Neural progenitor cell (in vitro differentiated cells): Measurements from ENCODE around the gene ANKDD1B. TPM values are rescaled to one million over a fixed set of nuclear protein-coding genes. Genes with fewer than 3 reads are reported as not detected.
A peak's percentile ranks its signal among the peaks of the same experiment; 100 is the strongest.

Source experiments
- DNase-seq: peaks from one replicate; pipeline ENCODE4 v3.0.0-alpha.2; 2016; ENCODE audit warnings: low spot score
- H2AFZ ChIP-seq: fragments of 200-600 bp; sonication (generic); replicated peaks from 2 replicates; pipeline ENCODE4 v1.6.1; 2016; ENCODE audit warnings: antibody characterized with exemption
- H3F3A ChIP-seq: fragments of 200-600 bp; sonication (generic); 2 replicates; pipeline ENCODE4 v1.6.1; 2016; ENCODE audit warnings: antibody characterized with exemption, low read depth
- H3K27ac ChIP-seq: fragments of 200-600 bp; sonication (generic); 2 replicates; pipeline ENCODE4 v1.5.1; 2016; ENCODE audit warnings: mild to moderate bottlenecking
- H3K27me3 ChIP-seq: fragments of 200-600 bp; sonication (generic); 2 replicates; pipeline ENCODE4 v1.6.1; 2016; ENCODE audit warnings: mild to moderate bottlenecking, moderate library complexity
- H3K36me3 ChIP-seq: fragments of 200-600 bp; sonication (generic); 2 replicates; pipeline ENCODE4 v1.5.1; 2016
- H3K4me1 ChIP-seq: fragments of 200-600 bp; sonication (generic); 2 replicates; pipeline ENCODE4 v1.6.1; 2016; ENCODE audit warnings: mixed run types
- H3K4me2 ChIP-seq: fragments of 200-600 bp; sonication (generic); 2 replicates; pipeline ENCODE4 v1.6.1; 2016
- H3K4me3 ChIP-seq: fragments of 200-600 bp; sonication (generic); 2 replicates; pipeline ENCODE4 v1.5.1; 2016
- H3K79me2 ChIP-seq: fragments of 200-600 bp; sonication (generic); 2 replicates; pipeline ENCODE4 v1.6.1; 2016; ENCODE audit warnings: low read depth
- H3K9ac ChIP-seq: fragments of 200-600 bp; sonication (generic); 2 replicates; pipeline ENCODE4 v1.6.1; 2016
- H3K9me3 ChIP-seq: fragments of 200-600 bp; sonication (generic); 2 replicates; pipeline ENCODE4 v1.5.1; 2016; ENCODE audit warnings: low read depth
- H4K20me1 ChIP-seq: fragments of 200-600 bp; sonication (generic); 2 replicates; pipeline ENCODE4 v1.6.1; 2016; ENCODE audit warnings: low read depth
- H3K27ac Mint-ChIP-seq: 3 replicates; pipeline ENCODE4 v1.8.0; 2021; ENCODE audit warnings: mixed read lengths
- H3K27me3 Mint-ChIP-seq: 2 replicates; pipeline ENCODE4 v1.8.0; 2022; ENCODE audit warnings: low read depth, mild to moderate bottlenecking, inconsistent platforms, moderate library complexity, mixed read lengths; ENCODE audit not compliant: insufficient read depth
- H3K36me3 Mint-ChIP-seq: 3 replicates; pipeline ENCODE4 v1.8.0; 2021; ENCODE audit warnings: mixed read lengths
- H3K4me1 Mint-ChIP-seq: 3 replicates; pipeline ENCODE4 v1.8.0; 2021; ENCODE audit warnings: mixed read lengths
- H3K4me3 Mint-ChIP-seq: 3 replicates; pipeline ENCODE4 v1.8.0; 2021; ENCODE audit warnings: mild to moderate bottlenecking, moderate library complexity, mixed read lengths
- H3K9me3 Mint-ChIP-seq: 3 replicates; pipeline ENCODE4 v1.8.0; 2020; ENCODE audit warnings: mixed read lengths
- CTCF ChIP-seq: fragments of 200-600 bp; sonication (generic); IDR thresholded peaks from 2 replicates; pipeline ENCODE4 v1.5.1; 2017; ENCODE audit warnings: antibody characterized with exemption, mild to moderate bottlenecking
- EZH2 ChIP-seq: fragments of 200-600 bp; sonication (generic); IDR thresholded peaks from 2 replicates; pipeline ENCODE4 v1.6.1; 2017; ENCODE audit warnings: antibody characterized with exemption, mild to moderate bottlenecking, moderate library complexity
- EZH2phosphoT487 ChIP-seq: fragments of 200-600 bp; sonication (generic); IDR thresholded peaks from 2 replicates; pipeline ENCODE4 v1.6.1; 2017; ENCODE audit warnings: antibody characterized with exemption
- total RNA-seq: library from RNA; depleted of rRNA; stranded (reverse); fragments of >200 nt; gene quantifications from 2 replicates; pipeline ENCODE4 v1.2.3, GENCODE V29; 2015; ENCODE audit warnings: low replicate concordance

ANKDD1B gene
- total RNA-seq, 1 donor from 2014 or later: 0.60 TPM

- H3K36me3 ChIP-seq: no peaks in the 10 kb centered on the region
- no peak overlapping the region for H3K27ac ChIP-seq
- H4K20me1 ChIP-seq: no peaks in the 10 kb centered on the region
- H3K4me2 ChIP-seq: no peak overlapping the region
- H3K4me1 Mint-ChIP-seq: no peaks in the 10 kb centered on the region
- no peaks in the 10 kb centered on the region for H3K9me3 ChIP-seq
- no peak for TF ChIP-seq EZH2
- no peak for TF ChIP-seq EZH2phosphoT487
- peak; percentile 74 for TF ChIP-seq CTCF
- no peak overlapping the region for H3K4me3 ChIP-seq
- no peaks in the 10 kb centered on the region for H3K36me3 Mint-ChIP-seq
- no peaks in the 10 kb centered on the region for H3K79me2 ChIP-seq
- H3F3A ChIP-seq: no peaks in the 10 kb centered on the region
- H3K9ac ChIP-seq: no peak overlapping the region
- peak; percentile 33 for DNase-seq
- no peak overlapping the region for H3K4me3 Mint-ChIP-seq
- H3K27me3 Mint-ChIP-seq: no peaks in the 10 kb centered on the region
- no peaks in the 10 kb centered on the region for H3K4me1 ChIP-seq
- no peak overlapping the region for H3K27ac Mint-ChIP-seq
- H3K27me3 ChIP-seq: no peaks in the 10 kb centered on the region
- H3K9me3 Mint-ChIP-seq: no peaks in the 10 kb centered on the region
- no peak overlapping the region for H2AFZ ChIP-seq
Measured at GRCh38 chr5:75681125-75681830, 70.0 kb downstream of the ANKDD1B start.

DNA sequence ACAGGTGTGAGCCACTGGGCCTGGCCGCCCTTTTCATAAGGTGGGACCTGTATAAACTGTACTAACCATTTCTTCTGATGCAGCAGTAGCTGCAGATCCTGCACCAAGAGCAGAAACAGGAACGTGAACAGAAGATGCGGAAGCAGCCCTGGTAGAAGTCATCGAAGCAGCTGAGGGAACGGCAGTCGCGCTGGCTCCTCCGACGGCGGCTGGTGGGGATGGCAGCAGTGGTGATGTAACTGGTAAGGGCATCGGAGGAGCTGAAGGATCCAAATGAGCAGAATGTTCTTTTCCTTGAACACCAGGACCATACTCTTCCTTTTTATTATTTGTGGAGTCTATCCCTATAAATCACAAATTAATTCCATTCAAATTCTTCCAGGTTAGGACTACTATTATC lies 73.9 kb downstream of the ANKDD1B start:
- DNase-seq: no peak
- H3K9ac ChIP-seq: no peak overlapping the region
- H3K27me3 Mint-ChIP-seq: no peaks in the 10 kb centered on the region
- H3K4me3 Mint-ChIP-seq: no peak overlapping the region
- no peak for TF ChIP-seq CTCF
- no peak for TF ChIP-seq EZH2phosphoT487
- TF ChIP-seq EZH2: no peak
- H3K36me3 ChIP-seq: peaks cover 10% of the 10 kb centered on the region
- no peaks in the 10 kb centered on the region for H3F3A ChIP-seq
- no peak overlapping the region for H3K27ac Mint-ChIP-seq
- H3K9me3 ChIP-seq: no peaks in the 10 kb centered on the region
- H3K27me3 ChIP-seq: no peaks in the 10 kb centered on the region
- no peaks in the 10 kb centered on the region for H4K20me1 ChIP-seq
- no peaks in the 10 kb centered on the region for H3K4me1 ChIP-seq
- H3K4me3 ChIP-seq: no peak overlapping the region
- H2AFZ ChIP-seq: no peak overlapping the region
- H3K4me2 ChIP-seq: no peak overlapping the region
- no peaks in the 10 kb centered on the region for H3K4me1 Mint-ChIP-seq
- H3K79me2 ChIP-seq: no peaks in the 10 kb centered on the region
- H3K27ac ChIP-seq: no peak overlapping the region
- no peaks in the 10 kb centered on the region for H3K9me3 Mint-ChIP-seq
- peaks cover 2% of the 10 kb centered on the region for H3K36me3 Mint-ChIP-seq

- no peak overlapping the region for H2AFZ ChIP-seq
- H3F3A ChIP-seq: no peaks in the 10 kb centered on the region
- Mint-ChIP-seq H3K36me3 (peaks cover 2% of the 10 kb centered on the region), H3K27me3 (no peaks in the 10 kb centered on the region), H3K27ac (no peak overlapping the region), H3K4me3 (no peak overlapping the region), H3K4me1 (no peaks in the 10 kb centered on the region), H3K9me3 (no peaks in the 10 kb centered on the region)
- TF ChIP-seq CTCF (no peak), EZH2phosphoT487 (no peak), EZH2 (no peak)
- H3K4me3 ChIP-seq: no peak overlapping the region
- no peaks in the 10 kb centered on the region for H3K27me3 ChIP-seq
- H3K79me2 ChIP-seq: no peaks in the 10 kb centered on the region
- no peak overlapping the region for H3K27ac ChIP-seq
- H3K4me2 ChIP-seq: no peak overlapping the region
- H3K9ac ChIP-seq: no peak overlapping the region
- H3K4me1 ChIP-seq: no peaks in the 10 kb centered on the region
- no peak for DNase-seq
- H3K36me3 ChIP-seq: peaks cover 10% of the 10 kb centered on the region
- H3K9me3 ChIP-seq: no peaks in the 10 kb centered on the region
- no peaks in the 10 kb centered on the region for H4K20me1 ChIP-seq
Measured at GRCh38 chr5:75686480-75686879, 75.2 kb downstream of the ANKDD1B start.
